HepG2 (cell line): Measurements from ENCODE around the gene CBLB. TPM values are rescaled to one million over a fixed set of nuclear protein-coding genes. Genes with fewer than 3 reads are reported as not detected.

Source experiments
- DR1 ChIP-seq: sonication (generic); formaldehyde crosslinking; IDR thresholded peaks from 2 replicates; pipeline ENCODE4 v1.8.0; 2021; ENCODE audit warnings: mild to moderate bottlenecking, missing genetic modification reagents, inconsistent platforms
- ELK4 ChIP-seq: sonication (generic); formaldehyde crosslinking; IDR thresholded peaks from 2 replicates; pipeline ENCODE4 v1.9.0; 2021; ENCODE audit warnings: missing genetic modification reagents, borderline replicate concordance
- FIP1L1 ChIP-seq: fragments of 200-400 bp; formaldehyde crosslinking; IDR thresholded peaks from 2 replicates; pipeline ENCODE4 v1.6.1; 2018; ENCODE audit warnings: low read depth, mild to moderate bottlenecking, low read length, moderate library complexity, borderline replicate concordance; ENCODE audit not compliant: insufficient read depth
- FOXP4 ChIP-seq: sonication (generic); formaldehyde crosslinking; IDR thresholded peaks from 2 replicates; pipeline ENCODE4 v1.4.0; 2020; ENCODE audit warnings: missing genetic modification reagents
- MLLT10 ChIP-seq: sonication (generic); formaldehyde crosslinking; IDR thresholded peaks from 2 replicates; pipeline ENCODE4 v1.4.0; 2020; ENCODE audit warnings: missing genetic modification reagents
- REPIN1 ChIP-seq: sonication (generic); formaldehyde crosslinking; IDR thresholded peaks from 2 replicates; pipeline ENCODE4 v1.8.0; 2022; ENCODE audit warnings: missing genetic modification reagents, low read depth, mild to moderate bottlenecking, borderline replicate concordance
- TOPORS ChIP-seq: sonication (generic); formaldehyde crosslinking; IDR thresholded peaks from 2 replicates; pipeline ENCODE4 v1.8.0; 2023; ENCODE audit warnings: mild to moderate bottlenecking, missing genetic modification reagents
- ZBTB10 ChIP-seq: sonication (generic); formaldehyde crosslinking; IDR thresholded peaks from 2 replicates; pipeline ENCODE4 v1.4.0; 2020; ENCODE audit warnings: missing genetic modification reagents, borderline replicate concordance
- ZNF33B ChIP-seq: sonication (generic); formaldehyde crosslinking; IDR thresholded peaks from 2 replicates; pipeline ENCODE4 v1.5.1; 2020; ENCODE audit warnings: mild to moderate bottlenecking, missing genetic modification reagents
- ZNF598 ChIP-seq: sonication (generic); formaldehyde crosslinking; IDR thresholded peaks from 2 replicates; pipeline ENCODE4 v1.5.1; 2020; ENCODE audit warnings: mild to moderate bottlenecking, missing genetic modification reagents, borderline replicate concordance
- ZNF883 ChIP-seq: sonication (generic); formaldehyde crosslinking; IDR thresholded peaks from 2 replicates; pipeline ENCODE4 v1.5.1; 2020; ENCODE audit warnings: mild to moderate bottlenecking, missing genetic modification reagents; ENCODE audit errors: not compliant biosample characterization
- polyA plus RNA-seq, 8 experiments: library from polyadenylated mRNA; depleted of rRNA in 3 of 8; stranded (reverse) in 7 of 8; unstranded in 1 of 8; fragments of >200 nt; fragmentation: Illumina TruSeq in 4 of 8; extraction: Trizol in 4 of 8; gene quantifications; 2 replicates each; pipeline versions ENCODE4 v1.2.1 to v1.2.3, GENCODE V29; 2011 to 2016; ENCODE audit warnings: low read depth in 4 of 8, missing spikeins in 1 of 8, mixed read lengths in 1 of 8; ENCODE audit not compliant: insufficient read depth in 1 of 8
- total RNA-seq, 5 experiments: library from RNA; depleted of rRNA; stranded (reverse); fragments of >200 nt; fragmentation: Illumina TruSeq; extraction: Trizol; gene quantifications; 2 replicates each; pipeline ENCODE4 v1.2.3, GENCODE V29; 2016; ENCODE audit warnings: low read depth in 1 of 5
- TF ChIP-seq, protein P1 (sequence below): sonication (generic); formaldehyde crosslinking; IDR thresholded peaks from 2 replicates; pipeline ENCODE4 v1.4.0; 2020; ENCODE audit warnings: mild to moderate bottlenecking, low read depth, missing genetic modification reagents
- TF ChIP-seq, protein P2 (sequence below): sonication (generic); formaldehyde crosslinking; IDR thresholded peaks from 2 replicates; pipeline ENCODE4 v1.8.1; 2023; ENCODE audit warnings: missing genetic modification reagents, mild to moderate bottlenecking, borderline replicate concordance

Gene CBLB
- total and polyA plus RNA-seq, 2 of the 13 experiments (the other 11 are each of a cell fraction or from before 2014, with no cell fraction given): 9.8 to 16.4 TPM

DNA sequence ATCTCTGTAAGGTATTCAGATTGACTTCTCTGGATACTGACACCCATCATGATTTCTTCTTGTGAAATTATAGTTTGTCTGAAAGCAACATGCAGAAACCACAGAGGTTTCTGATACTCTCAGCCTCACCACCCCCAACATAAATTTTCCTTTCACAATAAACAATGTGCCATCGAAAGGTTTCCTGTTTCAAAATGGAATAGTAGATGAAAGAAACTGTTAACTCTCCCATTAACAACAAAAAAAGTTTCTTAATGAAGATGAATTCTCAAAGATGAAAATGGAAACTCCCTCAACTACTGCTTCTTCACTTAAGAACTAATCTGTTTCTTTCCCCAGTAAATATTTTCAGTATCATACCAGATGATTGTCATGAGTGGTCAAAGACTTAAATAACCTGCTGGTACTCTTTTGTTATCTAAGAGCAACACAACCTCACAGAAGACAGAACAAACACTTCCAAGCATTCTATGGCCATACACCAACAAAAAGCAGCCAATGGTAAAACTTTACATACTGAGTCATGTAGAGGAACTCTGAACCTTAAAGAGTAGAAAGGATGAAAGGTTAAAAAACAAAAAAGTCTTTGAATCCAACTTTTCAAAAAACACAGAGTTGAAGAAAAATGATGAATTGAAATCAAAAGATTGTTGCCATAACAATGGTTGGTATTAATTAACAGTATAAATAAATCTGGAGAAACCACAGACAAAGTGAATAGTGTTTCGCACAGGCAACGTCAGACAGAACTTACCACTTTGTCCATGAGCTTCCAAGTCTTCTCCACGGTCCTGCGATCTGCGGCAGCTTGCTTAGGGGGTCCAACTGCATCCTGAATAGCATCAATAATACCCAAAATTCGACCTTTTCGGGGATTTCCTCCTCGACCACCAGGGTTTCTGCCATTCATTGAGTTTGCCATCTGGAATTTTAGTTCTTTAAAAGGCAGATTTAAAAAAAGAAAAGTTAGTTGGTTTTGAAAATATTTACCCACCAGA lies 1.9 kb downstream of the CBLB start (continued):
- TF ChIP-seq, protein P1, sequence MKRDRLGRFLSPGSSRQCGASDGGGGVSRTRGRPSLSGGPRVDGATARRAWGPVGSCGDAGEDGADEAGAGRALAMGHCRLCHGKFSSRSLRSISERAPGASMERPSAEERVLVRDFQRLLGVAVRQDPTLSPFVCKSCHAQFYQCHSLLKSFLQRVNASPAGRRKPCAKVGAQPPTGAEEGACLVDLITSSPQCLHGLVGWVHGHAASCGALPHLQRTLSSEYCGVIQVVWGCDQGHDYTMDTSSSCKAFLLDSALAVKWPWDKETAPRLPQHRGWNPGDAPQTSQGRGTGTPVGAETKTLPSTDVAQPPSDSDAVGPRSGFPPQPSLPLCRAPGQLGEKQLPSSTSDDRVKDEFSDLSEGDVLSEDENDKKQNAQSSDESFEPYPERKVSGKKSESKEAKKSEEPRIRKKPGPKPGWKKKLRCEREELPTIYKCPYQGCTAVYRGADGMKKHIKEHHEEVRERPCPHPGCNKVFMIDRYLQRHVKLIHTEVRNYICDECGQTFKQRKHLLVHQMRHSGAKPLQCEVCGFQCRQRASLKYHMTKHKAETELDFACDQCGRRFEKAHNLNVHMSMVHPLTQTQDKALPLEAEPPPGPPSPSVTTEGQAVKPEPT (CRISPR knock-in tag): no peak
- TF ChIP-seq ZNF33B (CRISPR knock-in tag) (no peak), TOPORS (no peak), ZBTB10 (CRISPR knock-in tag) (no peak), DR1 (CRISPR knock-in tag) (no peak), REPIN1 (CRISPR knock-in tag) (no peak), ELK4 (CRISPR knock-in tag) (no peak), FIP1L1 (no peak), MLLT10 (CRISPR knock-in tag) (no peak), ZNF598 (no peak), ZNF883 (no peak), FOXP4 (CRISPR knock-in tag) (peak; percentile 42; the same call in 1 of the 2 replicates)
- TF ChIP-seq, protein P2, sequence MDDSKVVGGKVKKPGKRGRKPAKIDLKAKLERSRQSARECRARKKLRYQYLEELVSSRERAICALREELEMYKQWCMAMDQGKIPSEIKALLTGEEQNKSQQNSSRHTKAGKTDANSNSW (CRISPR knock-in tag): no peak
